ENCODE results near the gene PSMC2. TPM values are rescaled to one million over a fixed set of nuclear protein-coding genes. Genes with fewer than 3 reads are reported as not detected.

The PSMC2 gene
- total and polyA plus RNA-seq, 4 donors, result 92.2 to 158 (median 97.1) TPM

DNA sequence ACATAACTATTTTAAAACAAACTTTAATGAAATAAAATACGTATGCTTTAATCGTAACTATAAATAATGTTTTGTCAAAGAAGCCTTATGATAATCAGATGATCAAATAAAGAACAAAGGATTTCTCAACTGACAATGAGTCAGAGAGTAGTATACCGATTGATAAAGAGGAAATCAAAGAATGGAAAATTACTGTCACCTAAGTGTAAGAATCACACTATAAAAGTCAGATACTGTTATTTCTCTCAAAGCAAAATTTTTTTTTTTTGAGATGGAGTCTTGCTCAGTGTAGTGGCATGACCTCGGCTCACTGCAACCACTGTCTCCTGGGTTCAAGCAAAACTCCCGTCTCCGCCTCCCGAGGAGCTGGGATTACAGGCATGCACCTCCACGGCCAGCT, 21.7 kb upstream of the PSMC2 start:
- TF ChIP-seq RAD21 (IDR thresholded peaks at IDR 0.05), result no peak
- no peak for TF ChIP-seq JUND (IDR thresholded peaks at IDR 0.05)
- TF ChIP-seq GABPA (IDR thresholded peaks at IDR 0.05 in 1 of 2, conservative IDR thresholded peaks at IDR 0.05 in 1 of 2), result no peak
- TF ChIP-seq HNF4A (conservative IDR thresholded peaks at IDR 0.05), result no peak
- TF ChIP-seq HNF4G (IDR thresholded peaks at IDR 0.05), result no peak
- TF ChIP-seq FOXA1 (IDR thresholded peaks at IDR 0.05), result no peak
- TF ChIP-seq, protein P1, sequence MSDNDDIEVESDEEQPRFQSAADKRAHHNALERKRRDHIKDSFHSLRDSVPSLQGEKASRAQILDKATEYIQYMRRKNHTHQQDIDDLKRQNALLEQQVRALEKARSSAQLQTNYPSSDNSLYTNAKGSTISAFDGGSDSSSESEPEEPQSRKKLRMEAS (IDR thresholded peaks at IDR 0.05), result no peak
- TF ChIP-seq, protein P2, sequence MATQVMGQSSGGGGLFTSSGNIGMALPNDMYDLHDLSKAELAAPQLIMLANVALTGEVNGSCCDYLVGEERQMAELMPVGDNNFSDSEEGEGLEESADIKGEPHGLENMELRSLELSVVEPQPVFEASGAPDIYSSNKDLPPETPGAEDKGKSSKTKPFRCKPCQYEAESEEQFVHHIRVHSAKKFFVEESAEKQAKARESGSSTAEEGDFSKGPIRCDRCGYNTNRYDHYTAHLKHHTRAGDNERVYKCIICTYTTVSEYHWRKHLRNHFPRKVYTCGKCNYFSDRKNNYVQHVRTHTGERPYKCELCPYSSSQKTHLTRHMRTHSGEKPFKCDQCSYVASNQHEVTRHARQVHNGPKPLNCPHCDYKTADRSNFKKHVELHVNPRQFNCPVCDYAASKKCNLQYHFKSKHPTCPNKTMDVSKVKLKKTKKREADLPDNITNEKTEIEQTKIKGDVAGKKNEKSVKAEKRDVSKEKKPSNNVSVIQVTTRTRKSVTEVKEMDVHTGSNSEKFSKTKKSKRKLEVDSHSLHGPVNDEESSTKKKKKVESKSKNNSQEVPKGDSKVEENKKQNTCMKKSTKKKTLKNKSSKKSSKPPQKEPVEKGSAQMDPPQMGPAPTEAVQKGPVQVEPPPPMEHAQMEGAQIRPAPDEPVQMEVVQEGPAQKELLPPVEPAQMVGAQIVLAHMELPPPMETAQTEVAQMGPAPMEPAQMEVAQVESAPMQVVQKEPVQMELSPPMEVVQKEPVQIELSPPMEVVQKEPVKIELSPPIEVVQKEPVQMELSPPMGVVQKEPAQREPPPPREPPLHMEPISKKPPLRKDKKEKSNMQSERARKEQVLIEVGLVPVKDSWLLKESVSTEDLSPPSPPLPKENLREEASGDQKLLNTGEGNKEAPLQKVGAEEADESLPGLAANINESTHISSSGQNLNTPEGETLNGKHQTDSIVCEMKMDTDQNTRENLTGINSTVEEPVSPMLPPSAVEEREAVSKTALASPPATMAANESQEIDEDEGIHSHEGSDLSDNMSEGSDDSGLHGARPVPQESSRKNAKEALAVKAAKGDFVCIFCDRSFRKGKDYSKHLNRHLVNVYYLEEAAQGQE (IDR thresholded peaks at IDR 0.05), result no peak
- TF ChIP-seq, protein P3, sequence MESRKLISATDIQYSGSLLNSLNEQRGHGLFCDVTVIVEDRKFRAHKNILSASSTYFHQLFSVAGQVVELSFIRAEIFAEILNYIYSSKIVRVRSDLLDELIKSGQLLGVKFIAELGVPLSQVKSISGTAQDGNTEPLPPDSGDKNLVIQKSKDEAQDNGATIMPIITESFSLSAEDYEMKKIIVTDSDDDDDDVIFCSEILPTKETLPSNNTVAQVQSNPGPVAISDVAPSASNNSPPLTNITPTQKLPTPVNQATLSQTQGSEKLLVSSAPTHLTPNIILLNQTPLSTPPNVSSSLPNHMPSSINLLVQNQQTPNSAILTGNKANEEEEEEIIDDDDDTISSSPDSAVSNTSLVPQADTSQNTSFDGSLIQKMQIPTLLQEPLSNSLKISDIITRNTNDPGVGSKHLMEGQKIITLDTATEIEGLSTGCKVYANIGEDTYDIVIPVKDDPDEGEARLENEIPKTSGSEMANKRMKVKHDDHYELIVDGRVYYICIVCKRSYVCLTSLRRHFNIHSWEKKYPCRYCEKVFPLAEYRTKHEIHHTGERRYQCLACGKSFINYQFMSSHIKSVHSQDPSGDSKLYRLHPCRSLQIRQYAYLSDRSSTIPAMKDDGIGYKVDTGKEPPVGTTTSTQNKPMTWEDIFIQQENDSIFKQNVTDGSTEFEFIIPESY (IDR thresholded peaks at IDR 0.05), result no peak
- TF ChIP-seq TAF1 (conservative IDR thresholded peaks at IDR 0.05), result no peak
- TF ChIP-seq YY1 (IDR thresholded peaks at IDR 0.05), result no peak
- TF ChIP-seq, protein P4, sequence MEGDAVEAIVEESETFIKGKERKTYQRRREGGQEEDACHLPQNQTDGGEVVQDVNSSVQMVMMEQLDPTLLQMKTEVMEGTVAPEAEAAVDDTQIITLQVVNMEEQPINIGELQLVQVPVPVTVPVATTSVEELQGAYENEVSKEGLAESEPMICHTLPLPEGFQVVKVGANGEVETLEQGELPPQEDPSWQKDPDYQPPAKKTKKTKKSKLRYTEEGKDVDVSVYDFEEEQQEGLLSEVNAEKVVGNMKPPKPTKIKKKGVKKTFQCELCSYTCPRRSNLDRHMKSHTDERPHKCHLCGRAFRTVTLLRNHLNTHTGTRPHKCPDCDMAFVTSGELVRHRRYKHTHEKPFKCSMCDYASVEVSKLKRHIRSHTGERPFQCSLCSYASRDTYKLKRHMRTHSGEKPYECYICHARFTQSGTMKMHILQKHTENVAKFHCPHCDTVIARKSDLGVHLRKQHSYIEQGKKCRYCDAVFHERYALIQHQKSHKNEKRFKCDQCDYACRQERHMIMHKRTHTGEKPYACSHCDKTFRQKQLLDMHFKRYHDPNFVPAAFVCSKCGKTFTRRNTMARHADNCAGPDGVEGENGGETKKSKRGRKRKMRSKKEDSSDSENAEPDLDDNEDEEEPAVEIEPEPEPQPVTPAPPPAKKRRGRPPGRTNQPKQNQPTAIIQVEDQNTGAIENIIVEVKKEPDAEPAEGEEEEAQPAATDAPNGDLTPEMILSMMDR (IDR thresholded peaks at IDR 0.05; ENCODE audit: low read depth, low read length, missing input control), result no peak
- TF ChIP-seq, protein P5, sequence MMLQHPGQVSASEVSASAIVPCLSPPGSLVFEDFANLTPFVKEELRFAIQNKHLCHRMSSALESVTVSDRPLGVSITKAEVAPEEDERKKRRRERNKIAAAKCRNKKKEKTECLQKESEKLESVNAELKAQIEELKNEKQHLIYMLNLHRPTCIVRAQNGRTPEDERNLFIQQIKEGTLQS (IDR thresholded peaks at IDR 0.05), result no peak
- no peak for TF ChIP-seq FOXA2 (IDR thresholded peaks at IDR 0.05)
- TF ChIP-seq SP1 (IDR thresholded peaks at IDR 0.05), result no peak
- no peak for TF ChIP-seq RXRA (IDR thresholded peaks at IDR 0.05)
- no peak for TF ChIP-seq EGR1 (IDR thresholded peaks at IDR 0.05; ENCODE audit: low read depth in 2 of 2)
- TF ChIP-seq NR2F2 (IDR thresholded peaks at IDR 0.05), result no peak
- Histone ChIP-seq H3K9me3 (ENCODE audit: control insufficient read depth in 4 of 4, low read length in 3 of 4) (no peaks in the 10 kb centered on the region), H3K9ac (ENCODE audit: low read depth in 1 of 2, low read length in 2 of 2) (no peak overlapping the region), H3K4me3 (ENCODE audit: low read depth in 1 of 3, low read length in 3 of 3) (no peak overlapping the region), H3K27me3 (ENCODE audit: control insufficient read depth in 4 of 4, insufficient read depth in 4 of 4, low read length in 3 of 4) (no peaks in the 10 kb centered on the region), H3K4me1 (ENCODE audit: control insufficient read depth in 4 of 4, insufficient read depth in 4 of 4, low read length in 3 of 4) (no peaks in the 10 kb centered on the region), H3K27ac (ENCODE audit: low read depth in 1 of 2, low read length in 2 of 2) (no peak overlapping the region), H3K36me3 (ENCODE audit: control insufficient read depth in 4 of 4, insufficient read depth in 3 of 4, low read depth in 1 of 4, low read length in 3 of 4) (peaks cover 6 to 45% (median 42%) of the 10 kb centered on the region in 4 donors)
- DNase-seq (ENCODE audit: low spot score), result no peak
- WGBS, result 94% methylated on average over 8 of the region's 8 CpGs
